ENCODE measurements around the gene STK32B. TPM values are rescaled to one million over a fixed set of nuclear protein-coding genes. Genes with fewer than 3 reads are reported as not detected.

Gene STK32B
- total and polyA plus RNA-seq, 12 donors = 0.12 to 0.68 (median 0.34) TPM

DNA sequence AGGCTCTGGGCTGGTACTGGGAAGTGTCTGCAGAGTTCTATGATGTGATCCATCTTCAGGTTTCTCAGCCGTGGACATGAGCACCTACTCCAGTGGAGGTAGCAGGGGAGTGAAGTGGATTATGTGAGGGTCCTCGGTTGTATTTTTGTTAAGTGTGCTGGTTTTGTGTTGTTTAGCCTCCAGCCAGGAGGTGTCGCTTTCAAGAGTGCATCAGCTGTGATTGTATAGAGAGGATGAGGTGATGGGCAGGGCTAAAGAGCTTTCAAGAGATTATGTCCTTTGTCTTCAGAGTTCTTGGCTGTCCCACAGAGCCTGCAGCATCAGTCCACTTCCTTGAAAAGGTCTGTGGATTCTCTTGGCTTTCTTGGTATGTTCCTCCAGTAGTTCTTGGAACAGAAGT is 256.6 kb downstream of the STK32B start:
- WGBS, 2 donors = 82 to 89% methylated on average over 3 of the region's 3 CpGs
- peaks cover 0 to 30% (median 0%) of the 10 kb centered on the region in 11 donors for H3K9me3 ChIP-seq
- no peak for ATAC-seq
- no peak for DNase-seq
- no peaks in the 10 kb centered on the region for H3K4me1 ChIP-seq
- TF ChIP-seq, protein P1, sequence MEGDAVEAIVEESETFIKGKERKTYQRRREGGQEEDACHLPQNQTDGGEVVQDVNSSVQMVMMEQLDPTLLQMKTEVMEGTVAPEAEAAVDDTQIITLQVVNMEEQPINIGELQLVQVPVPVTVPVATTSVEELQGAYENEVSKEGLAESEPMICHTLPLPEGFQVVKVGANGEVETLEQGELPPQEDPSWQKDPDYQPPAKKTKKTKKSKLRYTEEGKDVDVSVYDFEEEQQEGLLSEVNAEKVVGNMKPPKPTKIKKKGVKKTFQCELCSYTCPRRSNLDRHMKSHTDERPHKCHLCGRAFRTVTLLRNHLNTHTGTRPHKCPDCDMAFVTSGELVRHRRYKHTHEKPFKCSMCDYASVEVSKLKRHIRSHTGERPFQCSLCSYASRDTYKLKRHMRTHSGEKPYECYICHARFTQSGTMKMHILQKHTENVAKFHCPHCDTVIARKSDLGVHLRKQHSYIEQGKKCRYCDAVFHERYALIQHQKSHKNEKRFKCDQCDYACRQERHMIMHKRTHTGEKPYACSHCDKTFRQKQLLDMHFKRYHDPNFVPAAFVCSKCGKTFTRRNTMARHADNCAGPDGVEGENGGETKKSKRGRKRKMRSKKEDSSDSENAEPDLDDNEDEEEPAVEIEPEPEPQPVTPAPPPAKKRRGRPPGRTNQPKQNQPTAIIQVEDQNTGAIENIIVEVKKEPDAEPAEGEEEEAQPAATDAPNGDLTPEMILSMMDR (IDR thresholded peaks at IDR 0.05) = no peak
- intact Hi-C loops (cut with DNase I) = no loop called here
- H3K27ac ChIP-seq = no peak overlapping the region
- H3K27me3 ChIP-seq = peaks cover 0 to 3% (median 0%) of the 10 kb centered on the region in 7 donors
- no peaks in the 10 kb centered on the region for H3K36me3 ChIP-seq
- no peak overlapping the region for H3K4me3 ChIP-seq

DNA sequence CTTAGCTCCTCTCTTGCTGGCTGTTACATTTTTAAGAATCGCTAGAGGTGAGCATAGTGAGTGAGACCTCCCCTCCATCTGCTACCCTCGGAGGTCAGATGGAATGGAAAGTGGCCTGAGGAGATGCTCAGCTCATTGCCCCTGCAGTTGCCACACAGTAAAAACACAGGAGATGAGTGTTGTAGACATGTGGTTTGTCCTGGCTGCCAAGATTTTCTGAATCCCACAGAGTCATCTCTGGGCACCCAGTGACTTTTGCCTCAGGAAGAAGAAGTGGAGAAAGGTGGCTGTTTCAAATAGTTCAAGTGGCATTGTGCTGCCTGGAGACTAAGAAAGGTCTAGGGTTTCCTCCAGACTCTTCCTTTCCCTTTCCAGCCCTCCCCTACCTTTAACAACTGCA is 271.0 kb downstream of the STK32B start:
- intact Hi-C loops (cut with DNase I) = no loop called here
- no peak overlapping the region for H3K4me3 ChIP-seq

DNA sequence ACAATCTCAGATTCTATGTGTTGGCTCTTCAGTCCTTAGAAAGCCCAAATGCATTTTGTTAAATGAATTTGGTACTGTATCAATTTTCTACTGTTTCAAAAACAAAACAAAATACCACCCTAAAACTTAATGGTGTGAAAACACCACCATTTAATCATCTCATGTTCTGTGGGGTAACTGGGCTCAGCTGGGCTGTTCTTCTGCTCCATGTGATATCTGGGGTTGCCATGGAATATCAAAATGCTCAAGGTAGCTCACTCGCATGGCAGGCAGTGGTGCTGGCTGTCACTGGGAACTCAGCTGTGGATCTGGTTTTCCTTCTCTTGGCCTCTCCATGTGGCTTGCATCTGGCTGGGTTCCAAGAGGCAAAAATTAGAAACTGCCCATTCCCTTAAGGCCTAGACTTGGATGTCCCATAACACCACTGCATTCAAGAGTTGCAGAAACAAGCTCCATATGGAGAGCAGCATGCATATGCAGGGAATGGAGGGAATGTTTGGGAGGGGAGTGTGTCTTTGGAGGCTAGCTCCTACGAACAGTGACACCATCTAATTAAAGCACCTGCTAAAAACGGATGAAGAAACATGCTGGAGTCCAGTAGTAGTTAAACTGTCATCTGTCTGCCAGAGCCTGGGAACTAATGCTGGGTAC is 279.2 kb downstream of the STK32B start:
- no peaks in the 10 kb centered on the region for H3K36me3 ChIP-seq
- intact Hi-C loops (cut with DNase I) = no loop called here
- WGBS, 2 donors = 49 to 58% methylated on average over 3 of the region's 3 CpGs
- H3K27ac ChIP-seq = no peak overlapping the region
- ATAC-seq (no peak), DNase-seq (no peak)
- no peaks in the 10 kb centered on the region for H3K27me3 ChIP-seq
- H3K4me3 ChIP-seq = no peak overlapping the region
- peaks cover 0 to 54% (median 0%) of the 10 kb centered on the region in 11 donors for H3K9me3 ChIP-seq
- no peaks in the 10 kb centered on the region for H3K4me1 ChIP-seq
- TF ChIP-seq, protein P1 (IDR thresholded peaks at IDR 0.05) = no peak

More for the DNA sequence above, 271.0 kb downstream of the STK32B start:
- peaks cover 0 to 33% (median 14%) of the 10 kb centered on the region in 11 donors for H3K9me3 ChIP-seq
- no peaks in the 10 kb centered on the region for H3K36me3 ChIP-seq
- no peak for DNase-seq
- H3K27ac ChIP-seq = no peak overlapping the region
- ATAC-seq = no peak
- TF ChIP-seq, protein P1 (IDR thresholded peaks at IDR 0.05) = no peak
- 72 to 76% methylated on average over 2 of the region's 2 CpGs for WGBS, 2 donors
- no peaks in the 10 kb centered on the region for H3K27me3 ChIP-seq
- no peaks in the 10 kb centered on the region for H3K4me1 ChIP-seq

DNA sequence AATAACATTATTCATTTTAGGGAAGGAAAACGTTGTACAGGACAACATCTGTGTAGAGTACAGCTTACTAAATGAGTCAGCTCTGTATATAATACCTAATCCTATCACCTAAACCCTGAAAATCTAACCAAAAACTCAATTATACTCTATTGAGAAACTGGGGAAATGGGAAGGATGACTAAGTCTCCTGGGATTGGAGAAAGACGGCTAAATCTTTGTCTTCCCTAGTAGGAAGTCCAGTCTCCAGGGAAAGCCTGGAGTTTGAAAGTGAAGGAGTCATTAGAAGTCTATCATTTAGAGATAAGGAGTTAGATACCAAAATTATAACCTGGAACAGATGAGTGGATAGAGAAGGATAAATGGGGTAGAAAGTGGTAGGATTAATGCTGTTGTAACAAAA is 286.5 kb downstream of the STK32B start:
- Histone ChIP-seq H3K27me3 (peaks cover 0 to 6% (median 0%) of the 10 kb centered on the region in 7 donors), H3K9me3 (peaks cover 0 to 21% (median 0%) of the 10 kb centered on the region in 11 donors), H3K4me3 (no peak overlapping the region), H3K36me3 (no peaks in the 10 kb centered on the region), H3K4me1 (no peaks in the 10 kb centered on the region), H3K27ac (no peak overlapping the region)
- intact Hi-C loops (cut with DNase I) = no loop called here
- WGBS, 2 donors = 44 to 57% methylated on average over 2 of the region's 2 CpGs
- no peak for ATAC-seq
- DNase-seq = no peak
- TF ChIP-seq, protein P1 (IDR thresholded peaks at IDR 0.05) = no peak

All from heart right ventricle (tissue), 16 donors.